ENCODE data around the gene SPEM1.

DNA sequence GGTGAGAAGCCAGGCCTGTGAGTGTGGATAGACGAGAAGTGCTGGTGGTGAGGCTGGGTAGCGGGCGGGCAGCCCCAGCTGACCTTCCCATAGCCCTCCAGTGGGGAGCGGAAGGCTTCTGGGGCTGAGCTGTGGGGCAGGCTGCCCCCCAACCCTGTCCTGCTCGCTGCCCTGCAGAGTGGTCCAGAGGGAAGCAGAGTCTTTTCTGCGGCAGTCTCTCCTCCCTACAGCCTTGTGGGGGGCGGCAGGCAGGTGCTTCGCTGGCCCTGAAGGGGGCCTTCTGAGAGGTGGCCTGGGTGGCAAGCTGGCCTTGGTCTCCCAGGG lies 8.7 kb upstream of the SPEM1 start:
- TF ChIP-seq, protein P1, sequence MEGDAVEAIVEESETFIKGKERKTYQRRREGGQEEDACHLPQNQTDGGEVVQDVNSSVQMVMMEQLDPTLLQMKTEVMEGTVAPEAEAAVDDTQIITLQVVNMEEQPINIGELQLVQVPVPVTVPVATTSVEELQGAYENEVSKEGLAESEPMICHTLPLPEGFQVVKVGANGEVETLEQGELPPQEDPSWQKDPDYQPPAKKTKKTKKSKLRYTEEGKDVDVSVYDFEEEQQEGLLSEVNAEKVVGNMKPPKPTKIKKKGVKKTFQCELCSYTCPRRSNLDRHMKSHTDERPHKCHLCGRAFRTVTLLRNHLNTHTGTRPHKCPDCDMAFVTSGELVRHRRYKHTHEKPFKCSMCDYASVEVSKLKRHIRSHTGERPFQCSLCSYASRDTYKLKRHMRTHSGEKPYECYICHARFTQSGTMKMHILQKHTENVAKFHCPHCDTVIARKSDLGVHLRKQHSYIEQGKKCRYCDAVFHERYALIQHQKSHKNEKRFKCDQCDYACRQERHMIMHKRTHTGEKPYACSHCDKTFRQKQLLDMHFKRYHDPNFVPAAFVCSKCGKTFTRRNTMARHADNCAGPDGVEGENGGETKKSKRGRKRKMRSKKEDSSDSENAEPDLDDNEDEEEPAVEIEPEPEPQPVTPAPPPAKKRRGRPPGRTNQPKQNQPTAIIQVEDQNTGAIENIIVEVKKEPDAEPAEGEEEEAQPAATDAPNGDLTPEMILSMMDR (IDR thresholded peaks at IDR 0.05), result no peak
- TF ChIP-seq POLR2A (IDR thresholded peaks at IDR 0.05), result no peak

Measured in thyroid gland (tissue), 4 donors.